WTC11 (cell line): ENCODE results near the gene RYR2.

Experiments
- CTCF ChIP-seq: fragments of 200-600 bp; IDR thresholded peaks from 2 replicates; pipeline ENCODE4 v1.8.0; 2022; ENCODE audit warnings: antibody characterized with exemption
- SP1 ChIP-seq: sonication (generic); formaldehyde crosslinking; conservative IDR thresholded peaks from 2 replicates; pipeline ENCODE4 v1.8.1; 2022; ENCODE audit warnings: missing genetic modification reagents
- ZNF121 ChIP-seq: sonication (generic); formaldehyde crosslinking; IDR thresholded peaks from 2 replicates; pipeline ENCODE4 v1.8.0; 2023; ENCODE audit warnings: missing genetic modification reagents

DNA sequence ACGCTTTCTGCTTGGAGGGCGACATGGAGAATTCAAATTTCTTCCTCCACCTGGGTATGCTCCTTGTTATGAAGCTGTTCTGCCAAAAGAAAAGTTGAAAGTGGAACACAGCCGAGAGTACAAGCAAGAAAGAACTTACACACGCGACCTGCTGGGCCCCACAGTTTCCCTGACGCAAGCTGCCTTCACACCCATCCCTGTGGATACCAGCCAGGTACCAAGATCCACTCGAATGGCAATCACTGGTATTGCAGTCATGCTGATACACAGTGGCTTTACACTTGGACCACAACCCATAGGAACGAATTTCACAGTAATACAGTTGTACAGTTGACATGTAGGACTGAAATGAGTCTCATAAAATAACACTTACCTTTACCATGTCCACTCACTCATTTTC, 461.3 kb downstream of the RYR2 start:
- TF ChIP-seq SP1 (CRISPR knock-in tag) (no peak), ZNF121 (CRISPR knock-in tag) (no peak), CTCF (no peak)
